ENCODE measurements around the gene NEAT1. TPM values are rescaled to one million over a fixed set of nuclear protein-coding genes. Genes with fewer than 3 reads are reported as not detected.

NEAT1 gene
- total and polyA plus RNA-seq, 2 of the 8 experiments (the other 6 are each of a cell fraction or from before 2014, with no cell fraction given) = 2.4 to 10.7 TPM

GRCh38 chr11:65393513-65394079, 29.0 kb upstream of the NEAT1 start (continued):
- TF ChIP-seq EZH2 (IDR thresholded peaks at IDR 0.05; ENCODE audit: low read depth, low read length, severe bottlenecking) (no peak), FOSL1 (IDR thresholded peaks at IDR 0.05; ENCODE audit: insufficient read depth, low read depth, low read length) (no peak), YY1 (IDR thresholded peaks at IDR 0.05; ENCODE audit: low read depth, low read length) (no peak)

Measured in H1 (cell line).